Measurements from ENCODE around the gene CD81.

Gene CD81

DNA sequence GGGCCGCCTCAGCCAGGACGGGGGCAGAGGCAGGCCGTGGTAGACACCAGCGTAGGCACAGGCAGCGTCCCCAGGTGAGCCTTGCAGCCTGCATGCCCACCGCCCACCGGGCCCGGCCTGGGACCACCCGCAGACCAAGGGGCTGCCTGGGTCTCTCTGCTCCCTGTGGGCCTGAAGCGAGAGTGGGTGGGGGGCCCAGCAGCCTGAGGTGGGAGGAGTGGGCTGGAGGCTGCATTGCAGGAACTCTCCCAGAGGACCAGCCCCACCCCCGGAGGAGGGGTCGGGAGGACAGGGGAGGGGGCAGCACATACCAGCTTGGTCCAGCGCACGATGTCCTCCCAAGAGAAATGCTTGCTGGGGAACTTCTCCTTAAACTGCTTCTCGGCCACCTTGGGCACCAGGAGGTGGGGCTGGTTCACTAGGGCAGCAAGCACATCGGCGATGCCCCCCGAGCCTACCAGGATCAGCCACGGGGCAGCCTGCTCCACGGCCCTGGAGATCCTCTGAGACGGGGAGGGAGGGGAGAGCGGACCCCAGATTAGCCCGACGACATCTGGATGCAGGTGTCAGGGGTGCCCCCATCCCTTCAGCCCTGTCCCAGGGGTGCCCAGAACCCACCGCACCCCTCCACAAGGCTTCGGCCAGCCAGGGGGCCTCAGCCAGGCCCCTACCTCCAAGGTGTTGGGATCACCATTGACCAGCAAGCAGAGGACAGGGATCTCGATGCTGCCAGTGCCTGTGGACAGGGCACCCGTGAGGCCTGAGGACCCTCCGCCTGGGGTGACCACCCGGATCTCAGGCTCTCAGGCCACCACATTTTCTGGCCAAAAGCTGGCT lies 41.0 kb downstream of the CD81 start:
- Mint-ChIP-seq H3K4me1 (peaks cover 3% of the 10 kb centered on the region), H3K4me3 (no peak overlapping the region)

DNA sequence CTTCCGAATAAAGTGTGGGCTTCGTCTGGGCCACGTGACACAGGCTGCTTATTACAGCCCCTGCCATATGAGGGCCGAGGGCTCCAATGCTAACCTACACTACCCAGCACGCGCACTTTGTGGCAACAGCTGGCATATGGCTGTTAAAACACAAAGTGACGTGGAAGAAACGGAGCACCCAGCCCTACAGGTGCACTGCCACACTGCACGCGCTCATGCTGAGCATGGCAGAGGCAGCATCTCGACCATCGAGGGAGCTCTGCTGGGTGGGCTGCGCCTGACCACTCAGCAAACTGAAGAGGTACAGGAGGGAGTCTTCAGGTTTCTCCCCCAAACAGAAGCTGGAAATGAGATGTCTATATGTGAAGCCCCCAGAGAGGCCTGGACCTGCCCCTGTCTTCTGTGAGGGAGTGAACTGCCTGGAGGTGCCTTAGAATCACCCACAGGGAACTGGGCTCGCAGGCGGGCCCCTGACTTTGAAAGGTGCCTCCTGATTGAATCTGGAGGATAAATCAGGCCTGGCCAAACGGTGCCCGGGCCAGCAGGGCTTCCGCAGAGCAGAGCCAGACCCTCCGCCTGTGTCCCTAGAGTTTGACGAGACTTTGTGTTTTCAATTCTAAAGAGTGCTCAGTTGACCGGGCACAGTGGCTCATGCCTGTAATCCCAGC lies 41.7 kb downstream of the CD81 start:
- Mint-ChIP-seq H3K4me1 (peaks cover 3% of the 10 kb centered on the region), H3K27me3 (no peaks in the 10 kb centered on the region), H3K4me3 (no peak overlapping the region), H3K27ac (no peak overlapping the region), H3K36me3 (no peaks in the 10 kb centered on the region), H3K9me3 (no peaks in the 10 kb centered on the region)
- DNase-seq = no peak
- CTCF ChIA-PET = interaction anchor here (0.6 to 10.3 kb wide), 15 partner anchors 9 to 233 kb away, joined by 3 to 279 read pairs (median 9); partner anchors contain the start of genes C11orf21, TSPAN32 and TSSC4

More for the DNA sequence above, 41.0 kb downstream of the CD81 start:
- no peak for DNase-seq
- no peaks in the 10 kb centered on the region for H3K36me3 Mint-ChIP-seq
- H3K27me3 Mint-ChIP-seq = no peaks in the 10 kb centered on the region
- H3K9me3 Mint-ChIP-seq = no peaks in the 10 kb centered on the region
- H3K27ac Mint-ChIP-seq = no peak overlapping the region
- CTCF ChIA-PET = interaction anchor here (0.9 to 7.4 kb wide), 7 partner anchors 10 to 232 kb away, joined by 3 to 279 read pairs (median 7); partner anchors contain the start of genes C11orf21 and TSPAN32

DNA sequence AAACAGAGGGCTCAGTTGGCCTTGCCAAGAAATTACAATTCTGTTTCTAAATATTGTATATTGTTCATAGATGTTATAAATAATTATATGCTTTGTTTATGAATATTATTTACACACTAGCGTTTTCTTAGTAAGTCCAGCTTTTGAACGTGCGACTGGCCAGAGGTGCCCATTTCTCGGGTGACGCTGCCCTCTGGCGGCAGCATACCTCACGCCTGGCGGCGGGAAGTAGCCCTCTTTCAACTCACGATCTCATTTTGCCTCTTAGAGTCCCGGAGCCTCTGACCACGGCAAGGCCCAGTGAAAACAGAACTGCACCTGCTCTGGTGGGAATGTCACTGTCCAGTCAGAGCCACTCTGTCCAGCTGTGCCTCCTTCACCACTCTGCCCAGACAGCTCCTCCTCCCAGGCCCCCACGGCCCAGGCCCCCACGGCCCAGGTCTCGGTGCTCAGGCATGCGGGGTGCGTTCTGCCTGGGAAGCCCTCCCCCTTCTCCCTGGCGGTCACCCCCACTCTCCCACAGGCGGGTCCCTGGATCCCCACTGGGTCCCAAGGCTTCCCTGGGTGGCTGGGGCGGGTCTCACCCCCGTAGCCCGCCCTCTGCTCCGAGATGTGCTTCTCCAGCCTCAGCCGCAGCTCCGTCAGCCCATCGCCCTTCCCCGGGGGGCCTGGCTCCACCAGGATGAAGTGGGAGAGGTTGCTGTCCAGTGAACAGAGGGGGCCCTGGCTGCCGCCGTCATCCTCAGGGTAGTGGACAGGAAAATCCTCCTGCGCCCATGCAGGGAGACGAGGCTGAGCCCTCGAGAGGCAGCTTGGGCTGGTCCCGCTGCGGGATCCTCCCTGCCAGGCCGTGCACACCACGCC lies 42.8 kb downstream of the CD81 start:
- H3K27me3 Mint-ChIP-seq = no peaks in the 10 kb centered on the region
- no peaks in the 10 kb centered on the region for H3K36me3 Mint-ChIP-seq
- no peaks in the 10 kb centered on the region for H3K9me3 Mint-ChIP-seq
- peak; percentile 76 for DNase-seq
- no peak overlapping the region for H3K27ac Mint-ChIP-seq
- peaks cover 3% of the 10 kb centered on the region for H3K4me1 Mint-ChIP-seq
- H3K4me3 Mint-ChIP-seq = no peak overlapping the region
- CTCF ChIA-PET = interaction anchor here (0.6 to 10.3 kb wide), 20 partner anchors 11 to 472 kb away, joined by 3 to 279 read pairs (median 8); partner anchors contain the start of genes C11orf21, TSPAN32 and TSSC4

DNA sequence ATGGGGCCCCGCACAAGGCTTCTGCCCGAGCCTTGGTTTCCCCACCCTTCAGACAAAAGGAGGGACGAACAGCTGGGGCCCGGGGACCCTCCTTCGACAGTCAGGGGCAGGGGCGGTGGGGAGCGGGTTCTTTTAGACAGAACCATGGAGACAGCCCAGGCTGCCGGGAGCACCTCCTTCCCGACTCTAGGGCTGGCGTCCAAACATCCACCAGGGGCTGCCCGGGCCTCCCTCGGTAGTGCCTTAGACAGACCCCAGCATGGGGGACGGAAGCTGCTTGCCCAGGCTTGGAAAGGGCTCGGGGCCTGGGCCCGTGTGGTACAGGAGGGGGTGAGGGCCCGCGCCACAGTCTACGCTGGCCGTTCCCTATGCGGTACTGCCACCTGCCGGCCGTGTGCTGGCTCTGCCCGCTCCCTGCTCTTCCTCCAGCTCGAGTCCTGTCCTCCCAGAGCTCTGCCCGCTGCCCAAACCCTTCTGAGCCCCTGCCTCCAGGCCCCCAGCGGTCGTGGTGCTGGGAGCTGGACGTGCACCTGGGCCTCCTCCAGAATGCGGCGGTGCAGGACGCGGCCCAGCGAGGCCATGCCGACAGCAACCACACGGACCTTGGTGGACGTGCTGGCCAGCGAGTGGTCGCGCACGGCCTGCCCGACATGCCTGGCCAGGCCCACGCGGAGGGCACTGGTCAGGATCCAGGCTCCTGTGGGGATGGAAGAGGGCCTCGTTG lies 43.6 kb downstream of the CD81 start:
- no peaks in the 10 kb centered on the region for H3K9me3 Mint-ChIP-seq
- CTCF ChIA-PET = interaction anchor here (0.6 to 10.3 kb wide), 26 partner anchors 9 to 472 kb away, joined by 3 to 279 read pairs (median 6); partner anchors contain the start of genes C11orf21, TSPAN32 and TSSC4

DNA sequence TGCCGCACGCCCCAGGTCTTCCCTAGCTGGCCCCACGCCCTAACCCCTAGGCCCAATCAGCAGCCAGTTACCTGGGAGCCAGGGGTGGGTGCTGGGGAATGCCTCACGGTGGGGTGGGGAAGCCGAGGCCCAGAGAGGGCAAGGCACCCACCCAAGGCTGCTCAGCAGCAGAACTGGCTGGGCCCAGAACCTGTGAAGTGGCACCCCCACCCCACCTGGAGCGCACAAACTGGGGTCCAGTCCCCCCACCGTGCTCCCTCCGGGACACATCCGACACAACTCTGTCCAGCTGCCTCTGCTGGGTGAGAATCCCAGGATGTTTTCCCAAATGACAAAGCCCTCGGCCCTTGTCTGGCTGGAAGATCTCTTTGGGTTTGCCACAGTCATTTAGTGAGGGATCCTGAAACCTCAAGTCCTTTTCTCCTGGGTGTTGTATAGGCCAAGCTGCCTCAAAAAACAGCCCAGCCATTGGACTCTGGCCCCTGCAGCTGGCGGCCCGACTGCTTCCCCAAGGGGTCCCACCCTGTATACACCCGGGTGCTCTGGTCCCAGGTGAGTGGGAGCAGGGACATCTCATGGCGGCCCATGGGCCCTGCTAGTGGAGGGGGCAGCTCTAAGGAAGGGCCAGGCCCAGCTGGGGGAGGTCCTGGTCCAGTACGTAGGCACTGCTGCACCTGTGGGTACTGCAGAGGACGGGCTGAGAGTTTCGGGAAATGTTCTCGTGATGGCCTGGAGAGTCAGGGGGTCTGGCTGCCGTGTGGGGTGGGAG lies 44.3 kb downstream of the CD81 start:
- peaks cover 3% of the 10 kb centered on the region for H3K4me1 Mint-ChIP-seq
- no peaks in the 10 kb centered on the region for H3K9me3 Mint-ChIP-seq
- H3K27me3 Mint-ChIP-seq = no peaks in the 10 kb centered on the region
- no peaks in the 10 kb centered on the region for H3K36me3 Mint-ChIP-seq
- H3K4me3 Mint-ChIP-seq = no peak overlapping the region
- CTCF ChIA-PET = interaction anchor here (0.6 to 10.3 kb wide), 25 partner anchors 10 to 471 kb away, joined by 3 to 279 read pairs (median 6); partner anchors contain the start of genes C11orf21, TSPAN32 and TSSC4
- H3K27ac Mint-ChIP-seq = no peak overlapping the region
- no peak for DNase-seq

More for the DNA sequence above, 43.6 kb downstream of the CD81 start:
- no peaks in the 10 kb centered on the region for H3K27me3 Mint-ChIP-seq
- no peaks in the 10 kb centered on the region for H3K36me3 Mint-ChIP-seq
- H3K27ac Mint-ChIP-seq = no peak overlapping the region
- H3K4me1 Mint-ChIP-seq = peaks cover 3% of the 10 kb centered on the region
- DNase-seq = peak; percentile 80
- no peak overlapping the region for H3K4me3 Mint-ChIP-seq

DNA sequence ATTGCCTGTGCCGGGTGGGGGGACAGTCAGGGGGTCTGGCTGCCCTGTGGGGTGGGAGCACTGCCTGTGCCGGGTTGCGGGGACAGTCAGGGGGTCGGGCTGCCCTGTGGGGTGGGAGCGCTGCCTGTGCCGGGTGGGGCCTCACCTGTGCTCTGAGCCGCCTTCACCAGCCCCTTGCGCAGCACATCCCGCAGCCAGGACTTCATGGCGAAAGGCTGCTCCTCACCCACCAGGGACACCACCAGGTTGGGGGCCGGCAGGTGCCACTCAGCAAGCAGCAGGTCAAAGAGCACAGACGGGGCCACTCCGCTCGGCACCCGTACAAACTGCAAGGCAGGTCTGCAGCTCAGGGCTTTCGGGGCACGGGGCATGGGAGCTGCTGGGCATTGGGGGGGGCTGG lies 44.9 kb downstream of the CD81 start:
- Mint-ChIP-seq H3K27ac (no peak overlapping the region), H3K4me3 (no peak overlapping the region), H3K27me3 (no peaks in the 10 kb centered on the region), H3K4me1 (peaks cover 3% of the 10 kb centered on the region), H3K36me3 (no peaks in the 10 kb centered on the region), H3K9me3 (no peaks in the 10 kb centered on the region)
- DNase-seq = no peak
- CTCF ChIA-PET = interaction anchor here (1.2 to 10.3 kb wide), 11 partner anchors 22 to 470 kb away, joined by 3 to 279 read pairs (median 12); partner anchors contain the start of genes C11orf21, TSPAN32 and TSSC4

DNA sequence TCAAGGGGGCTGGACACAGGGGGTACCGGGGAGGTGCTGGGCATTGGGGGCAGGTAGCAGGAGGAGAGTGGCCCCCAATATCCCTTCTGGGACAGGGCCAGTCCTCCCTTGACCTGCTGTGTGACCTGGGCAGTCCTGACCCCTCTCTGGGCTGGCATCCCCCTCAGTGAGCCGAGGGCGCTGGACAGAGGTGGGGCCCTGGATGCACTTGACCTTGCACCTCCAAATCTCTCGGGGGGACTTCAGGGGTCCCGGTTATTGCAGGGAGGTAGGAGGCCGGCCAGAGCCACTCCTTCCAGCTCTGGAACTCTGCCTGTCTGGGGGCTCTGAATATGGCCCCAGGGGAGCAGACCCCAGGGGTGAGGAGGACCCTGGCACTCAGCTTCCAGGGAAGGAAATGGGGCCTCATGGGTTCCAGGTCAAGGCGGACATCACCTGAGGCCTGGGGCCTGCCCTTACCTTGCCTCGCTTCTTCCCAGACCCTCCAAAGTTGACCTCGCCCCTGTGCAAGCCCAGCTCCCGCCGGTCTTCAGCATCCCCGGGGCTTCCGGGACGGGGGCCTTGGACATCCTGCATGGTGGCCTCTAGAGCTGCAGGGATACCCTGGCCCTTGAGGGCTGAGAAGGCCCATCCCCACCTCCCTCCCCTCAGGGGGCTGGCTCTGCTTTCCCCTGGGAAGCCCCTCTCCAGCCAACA lies 45.5 kb downstream of the CD81 start:
- no peak for DNase-seq
- Mint-ChIP-seq H3K4me3 (no peak overlapping the region), H3K36me3 (no peaks in the 10 kb centered on the region), H3K9me3 (no peaks in the 10 kb centered on the region), H3K27ac (no peak overlapping the region), H3K27me3 (no peaks in the 10 kb centered on the region), H3K4me1 (peaks cover 3% of the 10 kb centered on the region)
- CTCF ChIA-PET = interaction anchor here (1.0 to 10.3 kb wide), 6 partner anchors 108 to 465 kb away, joined by 3 to 279 read pairs (median 34); partner anchors contain the start of genes C11orf21 and TSPAN32

DNA sequence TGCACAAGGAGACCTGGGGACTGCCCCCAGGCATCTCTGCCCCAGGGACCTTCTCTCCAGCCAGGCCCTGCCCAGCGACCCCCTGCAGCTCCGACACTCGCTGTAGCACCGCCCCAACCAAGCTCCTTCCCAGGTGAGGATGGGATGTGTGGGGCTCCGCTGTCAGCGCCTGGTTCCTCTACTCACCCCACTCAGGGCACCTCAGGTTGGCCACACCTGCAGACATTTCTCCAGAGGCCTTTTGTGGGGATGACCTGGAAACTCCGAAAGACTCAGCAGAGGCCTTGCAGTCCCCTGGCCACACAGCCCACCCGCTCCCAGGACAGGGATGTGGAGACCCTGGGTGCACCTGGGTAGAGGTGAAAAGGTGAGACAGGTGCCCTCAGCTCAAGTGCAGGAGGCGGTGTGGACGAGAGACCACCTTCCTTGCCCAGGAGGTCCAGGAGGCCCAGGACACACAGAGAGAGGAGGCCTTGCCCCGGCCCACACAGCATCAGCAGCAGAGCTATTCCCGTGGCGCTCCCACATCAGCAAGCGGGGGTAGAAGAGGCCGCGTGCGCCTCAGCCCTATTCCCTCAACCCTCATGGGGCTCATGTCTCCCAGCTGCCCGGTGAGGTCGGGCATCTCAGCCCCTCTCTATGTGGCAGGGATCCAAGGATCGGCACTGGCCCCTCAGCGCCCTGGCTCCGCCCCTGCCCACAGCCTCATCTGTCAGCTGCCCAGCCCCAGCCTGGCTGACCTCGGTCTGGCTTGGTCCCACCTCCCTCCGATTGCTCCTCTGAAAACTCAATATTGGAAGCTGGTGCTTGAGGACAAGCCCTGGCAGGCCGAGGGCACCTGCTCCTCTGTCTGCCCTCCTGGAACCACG lies 46.3 kb downstream of the CD81 start:
- Mint-ChIP-seq H3K27ac (no peak overlapping the region), H3K27me3 (no peaks in the 10 kb centered on the region), H3K4me1 (peaks cover 3% of the 10 kb centered on the region), H3K4me3 (no peak overlapping the region), H3K36me3 (no peaks in the 10 kb centered on the region), H3K9me3 (no peaks in the 10 kb centered on the region)
- CTCF ChIA-PET = interaction anchor here (1.0 to 10.3 kb wide), 6 partner anchors 107 to 465 kb away, joined by 3 to 279 read pairs (median 34); partner anchors contain the start of genes C11orf21 and TSPAN32
- DNase-seq = no peak

DNA sequence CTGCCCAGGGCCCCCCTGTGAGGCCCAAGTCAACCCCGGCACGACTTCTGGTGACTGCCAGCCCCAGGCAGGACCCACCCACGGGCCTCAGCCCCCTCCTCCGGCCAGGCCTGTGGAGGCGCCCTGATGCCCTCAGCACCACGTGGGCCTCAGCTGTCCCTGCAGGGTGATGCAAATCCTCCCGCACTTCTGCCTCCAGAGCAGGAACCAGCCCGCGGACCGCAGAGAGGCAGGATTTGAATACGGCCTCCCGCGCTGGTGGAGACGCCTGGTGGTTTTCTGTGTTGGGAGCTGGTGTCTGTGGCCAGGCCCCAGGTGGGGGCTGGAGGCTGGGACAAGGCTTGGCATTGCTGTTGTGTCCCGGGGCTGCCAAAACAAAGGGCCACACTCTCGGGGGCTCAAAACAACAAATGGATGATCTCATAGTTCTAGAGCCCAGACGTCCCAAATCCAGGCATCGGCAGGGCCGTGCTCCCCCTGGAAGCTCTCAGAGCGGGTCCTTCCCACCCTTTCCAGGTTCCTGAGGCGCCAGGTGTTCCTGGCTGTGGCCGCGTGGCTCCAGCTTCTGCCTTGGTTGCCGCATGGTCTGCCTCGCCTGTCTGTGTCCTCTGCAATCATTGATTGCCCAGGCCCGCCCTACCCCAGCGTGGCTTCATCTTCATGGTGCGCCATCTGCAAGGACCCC lies 47.8 kb downstream of the CD81 start:
- H3K27ac Mint-ChIP-seq = no peak overlapping the region
- DNase-seq = no peak
- CTCF ChIA-PET = interaction anchor here (1.2 to 10.3 kb wide), 4 partner anchors 106 to 463 kb away, joined by 3 to 185 read pairs (median 10); partner anchors contain the start of genes C11orf21 and TSPAN32
- no peaks in the 10 kb centered on the region for H3K27me3 Mint-ChIP-seq
- no peak overlapping the region for H3K4me3 Mint-ChIP-seq
- no peaks in the 10 kb centered on the region for H3K9me3 Mint-ChIP-seq
- no peaks in the 10 kb centered on the region for H3K36me3 Mint-ChIP-seq
- no peaks in the 10 kb centered on the region for H3K4me1 Mint-ChIP-seq

DNA sequence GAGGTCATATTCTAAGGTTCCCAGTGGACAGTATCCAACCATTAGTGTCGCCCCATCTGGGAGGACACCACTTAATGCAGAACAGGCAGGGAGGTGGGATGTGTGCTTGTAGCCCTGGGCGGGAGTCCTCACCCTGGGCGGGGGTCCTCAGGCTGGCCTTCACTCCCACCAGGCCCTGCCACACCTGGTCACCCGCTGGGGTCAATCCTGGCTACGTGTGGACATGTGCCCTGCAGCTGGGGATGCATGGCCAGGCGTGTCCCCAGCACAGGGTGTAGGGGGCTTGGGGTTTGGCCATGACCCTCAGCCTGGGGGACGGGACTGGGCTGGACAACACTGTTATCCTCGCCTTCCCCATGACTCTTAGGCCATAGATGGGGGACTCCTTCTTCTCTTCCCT lies 48.4 kb downstream of the CD81 start:
- Mint-ChIP-seq H3K27me3 (no peaks in the 10 kb centered on the region), H3K4me1 (no peaks in the 10 kb centered on the region), H3K4me3 (no peak overlapping the region), H3K27ac (no peak overlapping the region), H3K36me3 (no peaks in the 10 kb centered on the region), H3K9me3 (no peaks in the 10 kb centered on the region)
- CTCF ChIA-PET = interaction anchor here (1.2 to 10.3 kb wide), 4 partner anchors 105 to 462 kb away, joined by 3 to 185 read pairs (median 10); partner anchors contain the start of genes C11orf21 and TSPAN32
- no peak for DNase-seq

DNA sequence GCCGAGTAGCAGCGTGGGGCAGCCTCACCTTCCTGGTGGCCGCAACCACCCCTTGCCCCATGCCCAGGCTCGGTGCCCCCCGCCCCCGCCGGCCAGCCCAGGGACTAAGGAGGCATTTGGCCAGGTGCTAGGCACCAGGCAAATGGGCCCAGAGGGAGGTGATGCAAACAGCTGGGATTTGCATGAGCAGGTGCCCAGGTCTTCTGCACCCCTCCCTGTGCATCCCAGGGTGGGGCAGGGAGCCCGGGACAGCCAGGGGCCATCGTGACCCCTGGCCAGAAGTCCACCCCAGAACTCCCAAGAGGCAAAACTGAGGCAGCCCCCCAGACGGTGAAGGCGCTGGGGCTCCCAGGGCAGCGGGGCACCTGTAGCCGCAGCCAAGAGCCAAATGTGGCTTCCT lies 49.1 kb downstream of the CD81 start:
- H3K36me3 Mint-ChIP-seq = no peaks in the 10 kb centered on the region
- H3K4me1 Mint-ChIP-seq = no peaks in the 10 kb centered on the region
- no peak overlapping the region for H3K27ac Mint-ChIP-seq
- CTCF ChIA-PET = interaction anchor here (1.3 to 10.3 kb wide), 4 partner anchors 105 to 461 kb away, joined by 3 to 185 read pairs (median 10); no protein-coding TSS in a partner anchor
- no peaks in the 10 kb centered on the region for H3K9me3 Mint-ChIP-seq
- no peaks in the 10 kb centered on the region for H3K27me3 Mint-ChIP-seq
- H3K4me3 Mint-ChIP-seq = no peak overlapping the region
- no peak for DNase-seq

Measured in activated naive CD4-positive, alpha-beta T cell treated with anti-CD3 and anti-CD28 coated beads, Interleukin-2, amount 10 ng/mL, durations not matched to agents 7 days and 5 days (primary cell).